Skin of body (tissue), 2 donors: ENCODE results near the gene GPRC5C. TPM values are rescaled to one million over a fixed set of nuclear protein-coding genes. Genes with fewer than 3 reads are reported as not detected.
"Not testable (repeated sequence)": the region's sequence is repeated elsewhere in the genome, so short reads cannot be mapped to it uniquely, and the experiment has no call there.

Experiments
- DNase-seq: peaks from one replicate; lab custom pipeline; 2025; lab: John Stamatoyannopoulos, UW
- total RNA-seq: library from RNA; depleted of rRNA; stranded (reverse); fragments of >200 nt; gene quantifications from one replicate; pipeline ENCODE4 v1.2.3, GENCODE V29; 2014

Gene GPRC5C
- total RNA-seq, 1 donor from 2014 or later: 15.4 TPM

DNA sequence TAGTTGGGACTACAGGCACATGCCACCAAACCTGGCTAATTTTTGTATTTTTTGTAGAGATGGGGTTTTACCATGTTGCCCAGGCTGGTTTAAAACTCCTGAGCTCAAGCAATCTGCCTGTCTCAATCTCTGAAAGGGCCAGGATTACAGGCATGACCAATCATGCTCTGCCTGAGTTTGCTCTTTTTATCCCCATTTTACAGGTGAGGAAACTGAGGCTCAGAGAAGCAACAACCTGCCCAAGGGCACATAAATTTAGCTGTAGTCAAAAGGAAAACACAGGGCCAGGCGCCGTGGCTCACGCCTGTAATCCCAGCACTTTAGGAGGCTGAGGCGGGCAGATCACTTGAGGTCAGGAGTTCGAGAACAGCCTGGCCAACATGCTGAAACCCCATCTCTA is 26.6 kb upstream of the GPRC5C start:
- DNase-seq: not testable (repeated sequence)

DNA sequence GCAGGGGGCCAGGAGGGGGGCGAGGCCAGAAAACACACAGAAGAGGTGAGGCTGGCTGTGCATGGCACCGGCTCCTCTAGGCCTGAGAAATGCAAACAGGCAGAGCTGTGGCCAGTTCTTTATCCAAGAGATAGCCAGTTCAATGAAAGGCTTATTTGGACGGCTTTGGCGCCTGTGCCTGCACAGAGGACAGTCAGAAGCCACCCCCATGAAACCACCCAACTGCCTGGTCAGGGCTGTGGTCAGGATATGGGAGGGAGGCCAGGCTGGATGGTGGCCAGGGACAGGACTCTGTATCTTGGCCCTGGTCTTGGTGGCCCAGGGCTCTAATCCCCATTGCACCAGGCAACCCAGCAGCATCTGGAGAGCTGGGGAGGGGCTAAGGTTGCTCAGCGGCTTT is 24.5 kb upstream of the GPRC5C start:
- DNase-seq: no peak

DNA sequence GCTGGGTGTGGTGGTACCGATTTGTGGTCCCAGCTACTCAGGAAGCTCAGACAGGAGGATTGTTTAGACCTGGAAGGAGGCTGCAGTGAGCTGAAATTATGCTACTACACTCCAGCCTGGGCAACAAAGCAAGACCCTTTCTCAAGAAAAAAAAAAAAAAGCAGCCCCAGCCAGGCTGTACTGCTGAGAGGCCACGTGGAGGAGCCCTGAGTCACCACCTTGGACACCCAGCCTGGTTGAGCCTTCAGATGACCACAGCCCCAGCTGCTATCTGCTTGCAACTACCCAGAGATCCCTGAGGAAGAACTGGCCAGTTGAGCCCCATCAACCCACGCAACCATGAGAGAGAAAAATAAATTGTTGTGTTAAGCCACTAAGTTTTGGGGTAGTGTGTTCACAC is 23.6 kb upstream of the GPRC5C start:
- no peak for DNase-seq

DNA sequence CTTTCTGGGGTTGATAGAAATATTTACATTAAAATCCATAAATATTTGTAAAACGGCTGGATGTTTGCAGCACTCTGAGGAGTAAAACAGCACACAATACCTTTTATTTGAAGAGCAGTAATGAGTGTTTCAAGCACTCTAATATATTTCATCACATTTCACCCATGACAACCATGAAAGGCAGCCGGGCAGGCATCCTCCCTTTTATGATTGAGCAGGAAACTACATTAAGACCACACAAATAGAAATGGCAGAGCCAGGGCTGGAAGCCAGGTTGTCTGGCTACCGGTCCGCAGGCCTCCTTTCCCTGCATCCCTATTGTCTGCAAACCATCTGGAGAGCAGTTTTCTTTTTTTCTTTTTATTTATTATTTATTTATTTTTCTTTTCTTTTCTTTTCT is 23.1 kb upstream of the GPRC5C start:
- no peak for DNase-seq

DNA sequence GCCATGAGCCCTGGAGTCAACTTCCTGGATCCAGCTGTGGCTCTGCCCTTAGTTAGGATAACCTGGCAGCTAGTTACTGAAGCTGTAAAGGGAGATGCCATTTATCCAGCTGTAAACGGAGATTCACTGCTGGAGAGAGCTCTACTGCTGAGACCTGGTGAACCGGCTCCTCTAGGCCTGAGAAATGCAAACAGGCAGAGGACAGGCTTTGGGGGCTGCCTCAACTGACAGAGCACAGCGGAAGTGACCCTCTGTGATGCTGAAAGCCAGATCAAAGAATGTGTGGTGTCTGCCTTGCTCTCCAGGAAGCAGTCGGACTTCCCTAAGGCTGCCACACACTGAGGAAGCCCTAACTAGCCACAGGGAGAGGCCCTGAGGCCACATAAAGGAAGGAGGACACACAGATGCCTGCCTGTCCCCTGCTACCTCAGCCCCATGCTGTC is 21.9 kb upstream of the GPRC5C start:
- no peak for DNase-seq

- no peak for DNase-seq
These were observed 19.3 kb upstream of the GPRC5C start for GRCh38 chr17:74412581-74412980.

DNA sequence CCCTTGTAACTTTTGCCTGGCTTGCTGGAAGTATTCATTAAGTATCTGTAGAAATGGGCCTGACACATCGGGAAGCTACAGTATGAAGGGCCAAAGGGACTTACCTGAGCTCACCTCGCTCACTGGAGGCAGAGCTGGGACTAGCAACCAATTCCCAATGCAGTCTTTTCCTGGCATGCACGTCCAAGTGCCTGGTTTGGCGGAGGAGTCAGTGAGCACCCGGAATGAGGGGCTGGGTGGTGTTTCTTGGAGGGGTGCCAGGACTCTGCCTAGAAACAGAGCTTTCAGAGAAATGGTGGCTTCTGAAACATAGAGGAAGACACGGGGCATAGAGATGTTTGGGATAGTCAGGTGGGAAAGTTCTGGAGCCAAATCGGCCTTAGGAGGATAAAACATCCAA is 18.4 kb upstream of the GPRC5C start:
- no peak for DNase-seq

DNA sequence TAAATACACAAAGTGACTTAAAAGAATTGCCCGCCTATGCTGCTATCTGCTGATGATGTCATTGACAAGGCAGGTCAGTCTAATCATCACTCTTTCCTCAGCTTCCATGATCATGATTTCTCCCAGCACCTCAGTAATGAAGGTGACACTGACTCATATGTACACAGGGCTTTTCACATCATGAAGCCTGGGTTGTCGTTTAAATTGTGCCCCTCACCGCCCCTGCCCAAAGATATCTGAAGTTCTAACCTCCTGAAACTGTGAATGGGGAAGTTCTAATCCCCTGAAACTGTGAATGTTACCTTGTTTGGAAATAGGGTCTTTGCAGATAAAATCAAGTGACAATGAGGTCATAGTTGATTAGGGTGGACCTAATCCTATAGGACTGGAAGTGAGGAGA is 17.4 kb upstream of the GPRC5C start:
- no peak for DNase-seq

DNA sequence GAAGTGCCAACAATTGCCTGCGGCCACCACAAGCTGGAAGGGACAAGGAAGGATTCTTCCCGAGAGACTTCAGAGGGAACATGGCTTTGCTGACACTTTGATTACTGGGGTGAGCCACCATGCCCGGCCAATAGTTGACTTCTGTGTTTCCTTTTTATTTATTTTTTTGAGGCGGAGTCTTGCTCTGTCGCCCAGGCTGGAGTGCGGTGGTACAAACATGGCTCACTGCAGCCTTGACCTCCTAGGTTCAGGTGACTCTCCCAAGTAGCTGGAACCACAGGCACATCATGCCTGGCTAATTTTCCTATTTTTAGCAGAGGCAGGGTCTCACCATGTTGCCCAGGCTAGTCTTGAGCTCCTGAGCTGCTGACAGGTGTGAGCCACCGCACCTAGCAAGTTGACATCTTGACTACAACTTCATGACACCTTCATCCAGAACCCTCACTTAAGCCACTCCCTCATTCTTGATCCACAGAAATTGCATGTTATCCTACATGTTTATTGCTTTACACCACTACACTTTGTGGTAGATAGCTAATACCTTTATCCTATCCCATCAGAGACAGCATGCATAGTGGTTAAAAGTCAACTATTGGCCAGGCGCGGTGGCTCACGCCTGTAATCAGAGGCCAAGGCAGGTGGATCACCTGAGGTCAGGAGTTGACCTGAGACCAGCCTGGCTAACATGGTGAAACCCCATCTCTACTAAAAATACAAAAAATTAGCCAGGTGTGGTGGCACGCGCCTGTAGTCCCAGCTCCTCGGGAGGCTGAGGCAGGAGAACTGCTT is 16.1 kb upstream of the GPRC5C start:
- no peak for DNase-seq

DNA sequence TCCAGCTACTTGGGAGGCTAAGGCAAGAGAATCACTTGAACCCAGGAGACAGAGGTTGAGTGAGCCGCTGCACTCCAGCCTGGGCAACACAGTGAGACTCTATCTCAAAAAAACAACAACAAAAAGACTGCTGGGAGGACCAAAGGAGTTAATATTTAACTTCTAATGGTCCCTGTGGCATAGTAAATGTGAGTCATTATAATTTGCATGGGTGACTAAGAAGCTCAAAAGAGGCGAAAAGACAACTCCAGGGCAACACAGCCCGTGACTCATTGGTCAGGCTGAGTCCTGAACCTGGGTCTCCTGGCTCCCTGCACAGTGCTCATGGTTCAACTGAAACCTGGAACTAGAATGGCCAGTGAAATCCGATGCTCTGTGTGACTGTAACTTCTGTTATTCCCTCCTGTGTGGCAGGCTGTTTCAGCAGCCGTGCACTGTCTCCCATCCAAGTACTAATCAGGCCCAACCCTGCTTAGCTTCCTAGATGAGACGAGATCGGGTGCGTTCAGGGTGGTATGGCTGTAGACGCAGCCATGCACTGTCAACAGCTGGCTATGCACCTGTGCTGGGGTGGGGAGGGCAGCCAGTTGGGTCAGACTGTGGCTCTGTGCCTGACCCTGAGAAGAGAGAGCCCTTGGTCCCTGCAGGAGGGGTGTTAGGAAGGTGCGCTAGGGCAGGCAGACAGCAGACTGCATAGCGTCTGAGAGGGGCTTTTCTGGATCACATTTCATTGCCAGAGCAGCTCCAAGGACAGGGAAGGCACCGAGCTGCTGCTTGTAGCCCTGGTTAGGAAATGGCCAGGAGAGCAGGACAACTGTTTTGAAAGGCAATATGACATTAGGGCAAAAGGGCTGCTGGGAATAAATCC is 14.5 kb upstream of the GPRC5C start:
- no peak for DNase-seq

DNA sequence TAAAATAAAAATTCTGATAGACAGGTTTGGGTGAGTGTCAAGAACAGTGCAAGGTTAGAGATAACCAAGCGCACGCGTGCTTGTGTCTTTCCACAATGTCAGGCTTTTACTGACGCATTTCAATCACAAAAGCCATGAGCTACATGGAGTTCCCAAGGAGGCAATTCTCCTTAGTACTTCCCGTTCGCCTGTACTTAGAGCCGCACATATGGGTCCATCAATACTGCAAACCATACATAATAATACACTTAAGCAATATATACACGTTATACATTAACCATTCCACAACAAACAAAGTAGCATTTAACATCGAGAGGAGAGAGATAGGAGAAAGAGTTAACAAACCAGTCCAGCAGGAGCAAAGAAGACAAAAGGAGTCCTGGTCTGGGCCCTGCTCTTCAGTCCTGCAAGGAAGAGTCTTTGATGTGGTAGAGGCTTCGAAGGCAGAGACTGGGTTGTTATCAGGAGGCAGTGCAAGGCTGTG is 11.9 kb upstream of the GPRC5C start:
- no peak for DNase-seq

DNA sequence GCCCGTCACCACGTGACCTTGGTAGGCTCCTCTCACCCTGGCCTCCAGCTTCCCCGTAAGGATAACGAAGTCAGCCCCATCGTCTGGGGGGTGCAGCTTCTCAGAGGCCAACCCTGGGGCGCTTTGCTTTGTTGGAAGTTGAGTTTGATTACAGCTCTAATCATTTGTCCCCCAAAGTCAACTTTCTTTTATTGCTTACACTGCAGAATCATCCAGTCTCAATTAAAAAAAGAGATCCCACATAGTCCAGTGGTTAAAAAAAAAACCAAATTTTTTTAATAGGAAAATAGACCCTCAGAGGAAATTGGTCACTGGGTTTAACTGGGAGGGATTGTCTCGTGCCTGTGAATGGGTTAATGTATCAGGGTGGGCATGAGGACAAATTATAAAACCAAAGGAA is 7.8 kb upstream of the GPRC5C start:
- DNase-seq: no peak

DNA sequence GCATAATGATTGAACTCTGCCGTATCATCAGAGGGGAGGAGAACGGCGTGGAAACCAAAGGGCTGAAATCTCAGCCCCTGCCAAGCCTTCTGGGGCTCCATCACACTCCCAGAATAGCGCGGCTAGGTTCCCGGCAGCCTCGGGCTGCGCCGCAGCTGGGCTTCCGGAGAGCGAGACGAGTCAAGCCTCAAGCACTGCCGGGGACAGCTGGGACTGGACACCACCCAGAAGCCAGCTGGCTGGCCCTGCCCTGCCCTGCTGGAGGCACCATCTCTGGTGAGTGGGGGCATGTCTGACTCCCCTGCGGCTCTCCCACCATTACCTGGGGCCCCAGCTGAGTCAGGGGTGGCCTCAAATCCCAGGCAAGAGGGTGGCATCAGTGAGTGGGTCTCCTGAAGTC is 7.2 kb upstream of the GPRC5C start:
- no peak for DNase-seq

DNA sequence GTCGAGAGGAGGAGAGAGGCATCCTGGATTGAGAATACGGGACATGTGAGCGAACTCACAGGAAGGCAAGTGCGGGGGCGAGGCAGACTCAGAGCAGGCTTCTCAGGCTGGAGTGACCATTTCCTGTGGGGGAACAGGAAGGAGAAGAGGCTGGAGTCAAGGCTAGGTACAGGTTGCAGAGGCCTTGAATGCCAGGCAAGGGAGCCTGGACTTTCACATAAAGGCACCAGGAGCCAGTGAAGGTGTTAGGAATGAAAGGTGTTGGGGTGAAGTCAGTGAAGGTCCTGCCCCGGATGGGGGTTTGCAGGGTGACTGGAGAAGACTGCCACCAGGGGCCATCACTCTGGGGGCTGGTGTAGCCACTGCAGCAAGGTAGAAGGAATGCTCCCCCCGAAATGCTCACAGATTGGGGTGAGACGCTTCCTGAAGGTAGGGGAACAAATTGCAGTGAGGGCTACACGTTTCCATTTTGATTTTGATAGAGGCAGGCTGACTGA is 5.3 kb upstream of the GPRC5C start:
- DNase-seq: no peak

GRCh38 chr17:74427048-74427762 is 4.7 kb upstream of the GPRC5C start:
- DNase-seq: no peak

DNA sequence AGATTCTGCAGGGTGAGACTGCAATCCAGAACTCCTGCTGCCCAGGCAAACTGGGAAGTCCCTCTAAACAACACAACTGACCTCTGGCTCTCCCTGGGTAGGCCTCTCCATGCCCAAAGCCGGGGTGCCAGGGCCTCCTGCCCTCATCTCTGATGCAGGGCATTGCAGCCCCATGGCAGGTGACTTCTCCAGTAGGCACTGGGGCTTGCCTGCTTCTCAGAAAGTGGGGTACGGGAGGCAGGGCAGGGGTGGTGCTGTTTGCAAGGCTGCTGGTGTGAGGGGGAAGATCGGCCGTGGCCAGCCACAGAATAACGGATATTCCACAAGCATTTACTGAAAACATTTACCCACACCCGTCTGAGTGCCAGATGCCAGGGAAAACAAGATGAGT is 4.1 kb upstream of the GPRC5C start:
- DNase-seq: no peak

- DNase-seq: no peak
These were observed 2.1 kb upstream of the GPRC5C start for GRCh38 chr17:74429604-74430384.

DNA sequence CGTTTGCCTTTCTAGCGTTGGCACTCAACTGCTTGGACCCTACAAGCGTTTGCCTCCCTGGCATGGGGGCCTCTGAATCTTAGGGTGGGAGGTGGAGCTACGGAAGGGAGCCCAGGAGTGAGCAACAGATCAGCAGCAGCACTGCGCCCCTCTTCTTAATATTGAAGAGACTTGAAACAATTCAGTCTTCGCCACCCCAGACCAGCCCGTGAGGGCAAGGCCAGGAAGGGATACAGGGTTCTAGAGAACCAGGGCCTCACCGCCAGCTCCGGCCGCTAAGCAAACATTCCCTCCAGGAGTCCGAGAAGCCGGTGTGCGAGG is 1.5 kb upstream of the GPRC5C start:
- no peak for DNase-seq

- DNase-seq: no peak
These were observed 951 bp upstream of the GPRC5C start for GRCh38 chr17:74430706-74431567.

GRCh38 chr17:74432424-74432690 is 469 bp downstream of the GPRC5C start:
- DNase-seq: no peak
